ENCODE results near the gene RNF215.

DNA sequence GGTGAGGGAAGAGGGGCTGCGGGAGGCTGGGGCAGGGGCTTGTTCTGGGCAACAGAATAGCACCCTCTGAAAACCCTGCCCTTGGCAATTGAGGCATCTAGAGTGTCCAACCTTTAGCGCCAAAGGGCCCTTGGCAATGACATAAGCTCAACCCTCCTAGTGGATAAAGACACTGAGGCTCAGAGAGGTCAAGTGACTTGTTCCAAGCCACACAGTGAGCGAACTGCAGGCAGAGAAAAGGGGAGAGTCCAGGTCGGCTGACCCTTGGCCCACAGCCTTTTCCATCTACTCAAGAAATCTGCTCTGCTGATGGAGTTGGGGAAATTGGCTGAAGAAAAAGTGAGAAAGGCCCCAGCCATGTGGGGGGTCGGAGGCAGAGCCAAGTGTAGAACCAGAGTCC, 12.5 kb upstream of the RNF215 start:
- TF ChIP-seq POLR2A (IDR thresholded peaks at IDR 0.05), result no peak
- TF ChIP-seq, protein P1, sequence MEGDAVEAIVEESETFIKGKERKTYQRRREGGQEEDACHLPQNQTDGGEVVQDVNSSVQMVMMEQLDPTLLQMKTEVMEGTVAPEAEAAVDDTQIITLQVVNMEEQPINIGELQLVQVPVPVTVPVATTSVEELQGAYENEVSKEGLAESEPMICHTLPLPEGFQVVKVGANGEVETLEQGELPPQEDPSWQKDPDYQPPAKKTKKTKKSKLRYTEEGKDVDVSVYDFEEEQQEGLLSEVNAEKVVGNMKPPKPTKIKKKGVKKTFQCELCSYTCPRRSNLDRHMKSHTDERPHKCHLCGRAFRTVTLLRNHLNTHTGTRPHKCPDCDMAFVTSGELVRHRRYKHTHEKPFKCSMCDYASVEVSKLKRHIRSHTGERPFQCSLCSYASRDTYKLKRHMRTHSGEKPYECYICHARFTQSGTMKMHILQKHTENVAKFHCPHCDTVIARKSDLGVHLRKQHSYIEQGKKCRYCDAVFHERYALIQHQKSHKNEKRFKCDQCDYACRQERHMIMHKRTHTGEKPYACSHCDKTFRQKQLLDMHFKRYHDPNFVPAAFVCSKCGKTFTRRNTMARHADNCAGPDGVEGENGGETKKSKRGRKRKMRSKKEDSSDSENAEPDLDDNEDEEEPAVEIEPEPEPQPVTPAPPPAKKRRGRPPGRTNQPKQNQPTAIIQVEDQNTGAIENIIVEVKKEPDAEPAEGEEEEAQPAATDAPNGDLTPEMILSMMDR (IDR thresholded peaks at IDR 0.05), result no peak

All from breast epithelium (tissue), 3 donors.